ENCODE data around the gene BHLHE23.

DNA sequence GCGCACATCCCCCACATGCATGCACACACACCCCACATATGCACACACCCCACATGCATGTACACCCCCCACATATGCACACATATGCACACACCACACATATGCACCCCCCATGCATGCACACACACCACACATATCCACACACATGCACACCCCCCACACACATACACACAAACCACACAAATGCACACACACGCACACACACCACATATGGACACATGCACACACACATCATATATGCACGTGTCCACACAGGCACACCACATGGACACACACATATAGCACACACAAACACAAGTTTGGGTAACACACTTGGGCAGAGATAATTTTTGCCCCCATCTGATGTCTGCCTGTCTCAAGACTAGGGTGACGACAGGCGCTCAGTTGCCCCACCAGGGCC is 8.3 kb downstream of the BHLHE23 start:
- TF ChIP-seq CTCF (IDR thresholded peaks at IDR 0.05): no peak
- no peak for TF ChIP-seq POLR2A (IDR thresholded peaks at IDR 0.05)
